ENCODE data around the gene GATA1.

GATA1 gene

DNA sequence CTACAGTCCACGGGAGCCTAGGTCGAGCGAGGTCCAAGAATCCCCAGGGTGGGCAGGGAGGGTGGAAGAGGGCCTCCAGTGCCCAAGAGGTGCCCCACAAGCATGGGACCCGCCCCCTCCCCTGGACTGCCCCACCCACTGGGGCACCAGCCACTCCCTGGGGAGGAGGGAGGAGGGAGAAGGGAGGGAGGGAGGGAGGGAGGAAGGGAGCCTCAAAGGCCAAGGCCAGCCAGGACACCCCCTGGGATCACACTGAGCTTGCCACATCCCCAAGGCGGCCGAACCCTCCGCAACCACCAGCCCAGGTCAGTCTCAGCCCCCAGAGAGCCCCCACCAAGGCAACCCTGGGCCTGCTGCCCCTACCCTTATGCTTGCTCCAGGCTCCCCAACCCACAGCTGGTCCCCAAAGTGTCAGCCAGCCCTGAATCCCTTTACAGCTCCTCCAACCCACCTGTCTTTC is at the start of gene GATA1:
Gene GATA1 (plus strand): TSS at position 250 of the 460 bp plus-strand sequence. CDS start 4,520 bp downstream, outside the sequence.
- DNase-seq (ENCODE audit: low read depth, low spot score), result no peak

DNA sequence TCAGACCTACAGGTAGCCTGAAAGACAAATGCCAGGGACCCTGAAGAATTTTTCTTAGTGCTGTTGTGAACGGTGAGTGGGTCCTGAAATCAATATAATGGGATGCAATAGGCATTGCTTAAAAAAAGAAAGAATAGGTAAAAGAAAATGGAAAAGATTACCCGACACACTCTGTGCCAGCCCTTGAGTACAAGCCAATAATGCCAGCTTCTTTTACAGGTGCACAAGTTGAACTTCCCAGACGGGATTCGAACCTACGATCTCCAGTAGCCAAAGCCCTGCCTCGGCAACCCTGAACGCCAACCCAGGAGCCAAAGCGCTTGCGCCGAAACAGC is 49.5 kb upstream of the GATA1 start:
- DNase-seq (ENCODE audit: low read depth, low spot score), result no peak

DNA sequence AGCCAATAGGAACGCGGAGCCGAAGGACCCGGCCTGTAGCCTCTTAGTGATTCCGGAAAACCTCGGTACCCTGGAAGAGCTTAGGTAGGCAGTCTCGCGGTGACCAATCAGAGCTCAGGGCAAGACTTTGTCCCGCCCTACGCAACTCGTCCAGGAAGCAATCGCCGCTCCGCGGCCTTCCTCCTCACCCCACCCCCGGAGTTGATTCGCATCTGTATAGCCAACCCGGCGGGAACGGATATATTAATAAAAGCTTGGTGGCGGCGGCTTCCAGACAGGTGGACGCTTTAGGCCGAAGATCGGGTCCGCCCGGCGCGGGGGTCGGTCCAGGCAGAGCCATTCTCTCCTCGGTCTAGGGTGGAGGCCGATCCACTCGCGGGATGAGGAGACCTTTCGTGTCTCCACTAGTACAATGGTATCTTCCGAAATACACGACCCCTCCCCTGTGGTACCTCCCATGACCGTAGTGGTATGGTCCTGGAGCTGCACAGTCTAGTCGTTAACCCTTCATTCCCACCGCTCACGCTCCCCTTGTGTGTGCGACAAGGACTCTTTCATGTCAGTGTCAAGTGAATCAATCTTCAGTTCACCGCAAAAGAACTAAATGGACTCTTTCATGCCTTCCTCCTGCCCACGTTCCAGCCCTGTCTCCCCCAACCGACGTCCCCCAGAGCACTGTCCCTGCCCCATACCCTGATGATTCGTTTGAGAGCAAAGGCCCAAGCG is 49.0 kb upstream of the GATA1 start:
- DNase-seq (ENCODE audit: low read depth, low spot score), result peak; percentile 87

DNA sequence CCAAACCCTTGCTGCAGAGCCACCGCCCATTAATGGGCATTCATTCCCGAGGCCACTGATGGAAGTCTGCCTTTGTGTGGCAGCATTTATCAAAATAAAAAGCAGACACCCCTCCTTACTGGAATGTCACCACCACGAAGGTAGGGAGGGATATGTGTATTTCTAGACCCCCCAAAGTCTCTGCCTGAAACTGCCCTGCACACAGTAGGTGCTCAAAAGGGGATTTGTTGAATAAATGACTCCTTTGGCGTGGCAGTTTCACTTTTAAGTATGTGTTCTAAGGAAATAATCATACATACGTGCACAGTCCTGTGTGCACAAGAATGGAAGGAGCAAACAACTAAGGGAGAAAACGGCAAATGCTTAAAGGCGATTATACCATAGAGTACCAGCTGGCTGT is 48.5 kb upstream of the GATA1 start:
- DNase-seq (ENCODE audit: low read depth, low spot score), result no peak

DNA sequence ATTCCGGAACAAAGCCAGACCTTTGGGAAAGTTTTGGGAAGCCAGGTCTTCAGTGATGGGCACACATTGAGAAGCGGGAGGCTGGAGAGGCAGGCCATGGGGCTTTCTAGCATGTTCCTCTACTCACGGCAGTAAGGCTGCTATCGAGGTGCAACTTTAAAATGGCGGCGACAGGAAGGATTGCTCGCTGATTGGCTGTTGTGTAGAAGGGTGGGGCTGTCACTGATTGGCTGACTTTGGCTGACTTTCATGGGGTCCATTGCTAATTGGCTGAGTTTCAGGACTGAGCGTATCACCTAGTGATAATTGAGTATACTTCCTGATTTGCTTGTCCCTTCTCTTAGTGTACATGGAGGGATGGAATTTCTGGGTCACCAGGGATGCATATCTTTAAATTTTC is 44.6 kb upstream of the GATA1 start:
- no peak for DNase-seq (ENCODE audit: low read depth, low spot score)

DNA sequence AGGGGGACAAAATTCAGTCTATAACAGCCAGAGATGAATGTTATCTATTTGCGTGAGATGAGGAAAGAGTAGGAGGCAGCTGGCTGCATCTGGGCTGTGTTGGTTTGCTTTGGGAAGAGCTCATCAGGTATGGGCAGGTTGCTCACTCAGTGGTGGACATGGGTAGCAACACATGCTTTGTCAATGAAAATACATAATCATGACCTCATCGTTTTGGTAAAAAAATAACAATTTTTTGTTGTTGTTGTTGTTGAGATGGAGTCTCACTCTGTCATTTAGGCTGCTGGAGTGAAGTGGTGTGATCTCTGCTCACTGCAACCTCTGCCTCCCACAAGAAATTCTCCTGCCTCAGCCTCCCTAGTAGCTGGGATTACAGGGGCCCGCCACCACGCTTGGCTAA is 41.2 kb upstream of the GATA1 start:
- no peak for DNase-seq (ENCODE audit: low read depth, low spot score)

DNA sequence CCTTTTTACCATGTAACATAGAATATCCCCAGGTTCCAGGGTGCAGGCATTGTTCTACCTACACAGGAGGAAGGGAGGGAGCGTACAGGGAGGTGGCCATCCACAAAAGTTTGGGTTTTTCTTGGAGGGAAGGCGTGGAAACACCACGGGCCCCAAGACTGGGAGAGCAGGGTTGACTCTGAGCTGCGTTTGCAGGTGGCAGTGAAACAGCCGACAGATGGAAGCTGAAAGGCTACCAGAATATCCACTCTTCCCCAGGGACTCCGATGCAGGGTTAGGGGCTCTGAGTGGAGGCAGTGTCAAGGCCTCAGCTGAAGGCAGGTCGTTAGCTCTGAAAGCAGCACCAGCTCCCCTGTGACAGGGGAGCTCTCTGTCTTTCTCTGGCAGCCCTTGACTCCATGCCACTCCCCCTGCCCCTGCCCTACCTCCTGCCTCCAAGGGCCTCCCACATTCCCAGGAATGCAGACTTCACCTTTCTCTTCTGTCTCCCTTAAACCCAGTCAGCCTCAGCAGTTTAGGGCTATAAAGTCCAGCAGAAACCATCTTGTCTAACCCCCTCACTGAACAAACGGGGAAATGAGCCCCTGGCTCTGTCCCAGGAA is 38.9 kb upstream of the GATA1 start:
- no peak for DNase-seq (ENCODE audit: low read depth, low spot score)

DNA sequence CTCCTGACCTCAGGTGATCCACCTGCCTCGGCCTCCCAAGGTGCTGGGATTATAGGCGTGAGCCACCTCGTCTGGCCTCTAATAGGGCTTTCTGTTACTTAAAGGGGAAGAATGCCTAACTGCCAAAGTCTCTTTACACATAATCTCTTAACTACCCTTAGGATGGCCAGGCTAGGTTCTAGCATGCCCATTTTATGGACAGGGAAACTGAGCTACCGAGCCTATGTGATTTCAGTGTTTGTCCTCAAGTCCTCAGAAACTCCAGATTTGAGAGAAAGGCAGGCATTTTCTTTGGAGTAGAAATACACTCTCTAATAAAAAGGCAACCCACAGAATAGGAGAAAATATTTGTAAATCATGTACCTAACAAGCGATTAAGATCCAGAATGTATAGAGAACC is 37.2 kb upstream of the GATA1 start:
- DNase-seq (ENCODE audit: low read depth, low spot score), result no peak

DNA sequence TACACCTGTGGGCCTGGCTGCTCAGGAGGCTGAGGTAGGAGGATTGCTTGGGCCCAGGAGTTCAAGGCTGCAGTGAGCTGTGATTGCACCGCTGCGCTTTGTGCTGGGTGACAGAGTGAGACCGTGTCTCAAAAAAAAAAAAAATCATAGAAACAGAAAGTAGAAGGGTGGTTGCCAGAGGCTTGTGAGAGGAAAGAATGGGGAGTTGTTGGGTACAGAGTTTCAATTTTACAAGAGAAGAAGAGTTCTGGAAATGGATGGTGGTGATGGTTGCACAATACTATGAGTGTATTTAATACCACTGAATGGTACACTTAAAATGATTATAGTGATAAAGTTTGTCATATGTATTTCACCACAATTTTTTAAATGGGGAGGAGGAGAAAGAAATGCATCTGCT is 35.0 kb upstream of the GATA1 start:
- DNase-seq (ENCODE audit: low read depth, low spot score), result no peak

DNA sequence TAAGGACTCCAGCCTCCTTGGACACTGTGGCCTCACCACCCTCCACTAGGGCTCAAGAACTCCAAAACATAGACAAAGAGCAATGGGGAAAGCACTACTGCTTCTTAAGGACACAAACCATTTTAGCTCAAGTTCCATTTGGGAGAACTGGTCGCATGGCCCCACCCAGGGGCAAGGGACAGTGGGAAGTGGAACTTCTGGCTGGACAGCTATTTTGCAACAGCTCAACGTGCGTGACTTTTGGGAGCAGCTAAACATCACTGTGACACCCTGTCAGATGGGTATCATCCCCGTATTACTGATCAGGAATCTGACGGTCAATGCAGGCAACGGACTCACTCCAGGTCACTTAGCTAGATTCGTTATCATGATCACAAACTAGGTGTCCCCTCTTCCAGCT is 33.9 kb upstream of the GATA1 start:
- no peak for DNase-seq (ENCODE audit: low read depth, low spot score)

DNA sequence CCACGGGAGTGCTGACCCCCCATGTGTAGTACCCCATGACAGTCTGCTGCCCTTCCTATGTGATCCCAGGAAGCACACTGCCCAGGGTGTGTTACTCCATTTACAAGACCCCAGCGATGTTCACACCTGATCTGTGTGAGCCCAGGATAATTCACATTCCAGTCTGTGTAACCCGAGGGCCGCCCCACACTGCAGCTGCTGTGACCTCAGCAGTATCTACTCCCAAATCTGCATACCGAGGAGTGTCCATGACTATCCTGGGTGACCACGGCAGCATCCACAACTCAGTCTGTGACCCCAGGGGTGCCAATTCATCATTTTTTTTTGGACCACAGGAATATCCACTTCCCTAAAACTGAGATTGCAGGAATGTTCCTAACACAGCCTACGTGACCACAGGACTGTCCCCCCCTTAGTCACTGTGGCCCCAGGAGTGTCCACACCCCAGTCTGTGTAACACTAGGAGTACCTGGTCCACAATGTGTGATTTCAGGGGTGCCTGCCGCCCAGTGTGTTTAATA is 32.6 kb upstream of the GATA1 start:
- DNase-seq (ENCODE audit: low read depth, low spot score), result no peak

DNA sequence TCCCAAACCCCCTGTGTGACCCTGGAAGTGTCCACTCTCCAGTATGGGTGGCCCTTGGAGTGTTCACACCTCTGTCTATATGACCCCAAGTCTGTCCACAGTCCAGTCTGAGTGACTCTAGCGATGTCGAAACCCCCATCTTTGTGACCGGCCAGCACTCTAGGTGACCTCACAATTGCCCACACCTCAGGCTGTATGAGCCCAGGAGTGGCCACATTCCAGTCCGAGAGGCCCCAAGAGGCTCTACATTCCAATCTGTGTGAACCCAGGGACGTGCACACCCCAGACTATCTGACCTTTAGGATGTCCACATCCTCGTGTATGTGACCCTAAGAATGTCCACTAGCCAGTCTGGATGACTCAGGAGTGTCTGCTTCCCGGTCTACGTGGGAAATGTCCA is 32.2 kb upstream of the GATA1 start:
- no peak for DNase-seq (ENCODE audit: low read depth, low spot score)

DNA sequence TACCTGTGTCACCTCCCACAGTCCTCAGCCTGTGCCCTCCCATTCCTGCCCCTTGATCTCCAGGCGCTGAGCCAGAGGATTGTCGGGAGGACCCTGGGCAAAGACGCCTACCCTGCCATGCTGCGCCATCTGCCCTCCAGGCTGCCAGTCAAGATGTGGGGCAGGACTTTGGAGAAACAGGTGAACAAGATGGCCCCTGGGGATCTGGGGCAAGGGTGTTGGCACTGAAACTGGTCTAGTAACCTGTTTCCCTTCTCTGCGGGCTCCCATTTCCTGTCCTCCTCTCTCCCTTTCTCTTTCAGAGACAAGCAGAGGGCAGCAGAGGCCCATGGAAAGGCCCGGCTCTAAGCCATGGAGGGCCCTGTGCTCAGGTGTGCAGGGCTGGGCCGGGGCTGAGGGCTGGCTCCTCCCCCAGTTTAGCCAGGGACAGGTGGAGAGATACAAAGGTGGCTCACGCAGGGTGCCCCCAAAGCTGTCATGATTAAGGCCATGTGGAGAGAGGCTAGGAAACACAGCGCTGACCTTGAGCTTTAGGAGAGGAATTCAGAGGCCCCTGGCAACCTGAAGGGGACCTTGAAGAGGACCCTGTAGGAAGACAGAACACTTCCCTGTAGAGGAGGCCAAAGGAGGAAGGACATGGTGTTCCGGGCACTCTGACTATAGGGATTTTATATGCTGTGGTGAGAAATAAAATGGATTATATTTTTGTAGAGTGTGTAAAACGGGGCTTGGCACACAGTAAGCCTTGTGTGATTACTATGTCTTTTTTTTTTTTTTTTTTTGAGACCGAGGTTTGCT is 24.5 kb upstream of the GATA1 start, which contains the start of gene GLOD5:
Gene GLOD5 (plus strand): TSS at position 74 of the 798 bp plus-strand sequence. CDS start 44 bp downstream, at position 118.
- DNase-seq (ENCODE audit: low read depth, low spot score), result no peak

DNA sequence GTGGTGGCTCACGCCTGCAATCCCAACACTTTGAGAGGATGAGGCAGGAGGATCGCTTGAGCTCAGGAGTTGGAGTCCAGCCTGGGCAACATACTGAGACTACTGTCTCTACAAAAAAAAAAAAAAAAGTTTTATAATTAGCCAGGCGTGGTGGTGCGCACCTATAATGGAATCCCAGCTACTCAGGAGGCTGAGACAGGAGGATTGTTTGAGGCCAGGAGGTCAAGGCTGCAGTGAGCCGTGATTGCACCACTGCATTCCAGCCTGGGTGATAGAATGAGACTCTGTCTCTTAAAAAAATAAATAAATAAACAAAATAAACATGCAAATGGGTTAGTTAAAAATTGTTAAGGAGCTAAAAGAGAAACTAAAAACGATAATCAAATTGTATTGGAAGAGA is 17.2 kb upstream of the GATA1 start:
- no peak for DNase-seq (ENCODE audit: low read depth, low spot score)

DNA sequence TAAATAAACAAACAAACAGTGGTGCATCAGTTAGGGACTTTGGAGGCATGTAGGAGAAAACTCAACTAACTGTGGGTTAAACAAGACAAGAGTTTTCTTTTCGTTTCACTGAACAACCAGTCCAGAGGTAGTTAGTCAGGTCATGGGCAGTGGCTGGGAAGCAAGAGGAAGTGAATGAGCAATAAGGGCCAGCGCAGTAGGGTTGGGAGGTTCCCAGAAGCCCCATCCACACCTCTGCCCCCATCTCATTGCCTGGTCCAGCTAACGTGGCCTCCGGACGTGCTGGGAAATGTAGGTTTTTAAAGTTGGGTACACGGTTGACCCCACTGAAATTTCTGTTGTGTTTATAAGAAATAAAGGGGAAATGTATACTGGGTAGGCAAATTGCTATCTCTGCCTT is 16.1 kb upstream of the GATA1 start:
- no peak for DNase-seq (ENCODE audit: low read depth, low spot score)

DNA sequence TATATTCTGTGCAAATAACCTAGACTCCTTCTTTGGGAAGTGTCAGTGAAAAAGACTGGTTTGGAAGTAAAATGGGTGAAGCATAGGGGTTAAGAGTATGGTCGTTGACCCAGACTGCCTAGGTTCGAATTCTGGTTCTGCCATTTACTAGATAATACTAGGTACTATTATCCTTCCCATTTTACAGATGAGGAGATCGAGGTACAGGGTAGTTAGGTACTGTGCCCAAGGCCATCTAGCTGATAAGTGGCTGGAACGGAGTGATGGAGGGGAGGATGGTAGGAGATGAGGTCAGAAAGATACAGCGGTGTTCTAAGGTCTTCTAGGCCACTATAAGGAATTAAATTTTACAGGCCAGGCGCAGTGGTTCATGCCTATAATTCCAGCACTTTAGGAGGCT is 13.8 kb upstream of the GATA1 start:
- DNase-seq (ENCODE audit: low read depth, low spot score), result no peak

DNA sequence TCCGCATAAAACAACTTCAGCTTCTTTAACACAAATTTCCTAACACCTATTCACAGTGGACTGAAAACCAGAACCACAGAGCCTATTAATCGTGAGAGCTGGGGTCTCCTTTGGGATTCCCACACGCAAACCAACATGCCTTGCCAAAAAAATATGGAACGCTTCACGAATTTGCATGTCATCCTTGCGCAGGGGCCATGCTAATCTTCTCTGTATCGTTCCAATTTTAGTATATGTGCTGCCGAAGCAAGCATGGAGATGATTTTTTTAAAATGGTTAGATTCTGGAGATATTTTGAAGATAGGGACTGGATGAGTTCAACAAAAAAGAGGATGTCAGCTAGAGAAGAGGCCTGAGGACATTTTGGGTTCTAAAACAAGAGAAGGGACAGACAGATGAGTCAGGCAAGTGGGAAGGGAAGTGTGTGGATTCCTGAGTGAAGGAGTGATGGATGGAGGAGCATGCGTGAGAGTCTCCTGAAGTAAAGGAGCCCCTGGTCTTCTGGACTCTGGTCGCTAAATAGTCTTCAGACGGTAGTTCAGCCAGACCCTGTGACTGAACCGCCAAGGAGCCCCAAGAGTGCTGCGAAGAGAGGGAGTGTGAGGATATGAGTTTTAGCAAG is 9.5 kb upstream of the GATA1 start:
- no peak for DNase-seq (ENCODE audit: low read depth, low spot score)

DNA sequence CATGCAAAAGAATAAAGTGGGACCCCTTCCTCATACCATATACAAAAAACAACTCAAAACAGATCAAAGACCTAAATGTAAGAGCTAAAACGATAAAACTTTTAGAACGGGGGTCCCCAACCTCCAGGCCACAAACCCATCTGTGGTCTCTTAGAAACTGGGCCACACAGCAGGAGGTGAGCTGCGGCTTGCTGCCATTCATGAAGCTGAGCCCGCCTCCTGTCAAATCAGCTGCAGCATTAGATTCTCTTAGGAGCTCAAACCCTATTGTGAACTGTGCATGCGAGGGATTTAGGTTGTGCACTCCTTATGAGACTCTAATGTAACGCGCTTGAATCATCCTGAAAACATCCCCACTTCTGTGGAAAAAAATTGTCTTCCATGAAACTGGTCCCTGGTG is 7.0 kb upstream of the GATA1 start:
- no peak for DNase-seq (ENCODE audit: low read depth, low spot score)

DNA sequence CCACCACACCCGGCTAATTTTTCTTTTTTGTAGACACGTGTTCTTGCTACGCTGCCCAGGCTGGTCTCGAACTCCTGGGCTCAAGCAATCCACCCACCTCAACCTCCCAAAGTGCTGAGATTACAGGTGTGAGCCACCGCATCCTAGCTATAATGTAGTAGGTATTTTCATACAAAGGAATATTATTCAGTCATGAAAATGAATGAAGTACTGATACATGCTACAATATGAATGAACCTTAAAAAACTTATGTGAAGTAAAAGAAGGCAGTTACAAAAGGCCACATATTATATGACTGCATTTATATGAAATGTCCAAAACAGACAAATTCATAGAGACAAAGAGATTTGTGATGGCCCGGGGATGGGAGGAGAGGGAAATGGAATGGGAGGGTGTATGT is 4.7 kb upstream of the GATA1 start:
- DNase-seq (ENCODE audit: low read depth, low spot score), result no peak

DNA sequence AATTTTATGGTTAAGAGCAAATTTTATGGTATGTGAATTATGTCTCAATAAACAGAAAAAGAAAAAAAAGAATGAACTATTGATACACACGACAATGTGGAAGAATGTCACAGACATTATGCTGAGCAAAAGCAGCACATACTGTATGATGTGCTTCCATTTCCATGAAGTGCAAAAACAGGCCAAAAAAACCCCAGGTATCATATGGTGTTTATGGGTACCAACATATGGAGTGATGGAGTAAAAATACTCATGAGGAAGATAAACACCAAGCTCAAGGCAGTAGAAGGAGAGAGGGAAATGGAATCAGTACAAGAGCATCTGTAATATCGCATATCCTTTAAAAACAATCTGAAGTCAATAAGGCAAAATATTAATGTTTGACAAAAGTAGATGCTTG is 4.2 kb upstream of the GATA1 start:
- DNase-seq (ENCODE audit: low read depth, low spot score), result no peak

DNA sequence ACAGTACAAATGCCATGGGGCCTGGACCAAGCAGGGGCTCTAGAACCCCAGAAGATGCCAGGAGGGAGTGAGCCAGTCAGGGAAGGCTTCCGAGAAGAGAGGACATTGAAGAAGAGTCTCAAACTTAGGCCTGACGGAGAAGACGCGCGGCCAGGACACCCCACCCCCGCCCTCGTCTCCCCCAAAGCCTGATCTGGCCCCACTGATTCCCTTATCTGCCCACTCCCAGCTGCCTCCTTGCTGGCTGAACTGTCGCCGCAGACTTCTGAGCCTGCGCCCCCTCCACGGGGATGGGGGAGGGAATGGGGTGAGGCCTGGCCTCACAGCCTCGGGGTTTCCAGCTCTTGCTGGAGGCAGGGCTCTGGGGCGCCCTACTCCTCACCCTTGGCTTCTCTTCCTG is 3.6 kb upstream of the GATA1 start:
- DNase-seq (ENCODE audit: low read depth, low spot score), result no peak

DNA sequence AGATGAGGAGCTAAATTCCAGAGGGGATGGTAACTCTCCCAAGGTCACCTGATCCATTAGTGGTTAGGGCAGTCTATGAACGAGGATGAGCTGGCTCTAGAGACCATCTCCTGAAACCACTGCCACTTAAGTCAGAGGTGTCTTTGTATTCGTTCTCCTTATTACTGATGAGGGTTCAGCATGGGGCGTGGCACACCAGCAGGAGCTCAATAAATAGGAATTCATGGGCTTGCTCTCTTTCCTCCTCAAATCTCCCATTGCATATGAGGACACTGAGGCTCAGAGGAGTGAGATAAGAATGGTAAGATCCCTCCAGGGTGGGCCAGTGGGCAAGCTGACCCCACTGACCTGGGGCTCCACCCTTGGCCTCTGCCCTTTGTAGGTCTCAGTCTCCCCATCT is 1.7 kb upstream of the GATA1 start:
- no peak for DNase-seq (ENCODE audit: low read depth, low spot score)

Data from brain pericyte (primary cell).